HG02981 (cell line): Measurements from ENCODE around the gene FOXL1.

Experiments
- ATAC-seq: cut with Tn5 transposase; IDR thresholded peaks from one replicate; pipeline ENCODE4 v1.9.1; 2021; ENCODE audit warnings: mild to moderate bottlenecking, moderate library complexity; ENCODE audit not compliant: unreplicated experiment

Gene FOXL1

DNA sequence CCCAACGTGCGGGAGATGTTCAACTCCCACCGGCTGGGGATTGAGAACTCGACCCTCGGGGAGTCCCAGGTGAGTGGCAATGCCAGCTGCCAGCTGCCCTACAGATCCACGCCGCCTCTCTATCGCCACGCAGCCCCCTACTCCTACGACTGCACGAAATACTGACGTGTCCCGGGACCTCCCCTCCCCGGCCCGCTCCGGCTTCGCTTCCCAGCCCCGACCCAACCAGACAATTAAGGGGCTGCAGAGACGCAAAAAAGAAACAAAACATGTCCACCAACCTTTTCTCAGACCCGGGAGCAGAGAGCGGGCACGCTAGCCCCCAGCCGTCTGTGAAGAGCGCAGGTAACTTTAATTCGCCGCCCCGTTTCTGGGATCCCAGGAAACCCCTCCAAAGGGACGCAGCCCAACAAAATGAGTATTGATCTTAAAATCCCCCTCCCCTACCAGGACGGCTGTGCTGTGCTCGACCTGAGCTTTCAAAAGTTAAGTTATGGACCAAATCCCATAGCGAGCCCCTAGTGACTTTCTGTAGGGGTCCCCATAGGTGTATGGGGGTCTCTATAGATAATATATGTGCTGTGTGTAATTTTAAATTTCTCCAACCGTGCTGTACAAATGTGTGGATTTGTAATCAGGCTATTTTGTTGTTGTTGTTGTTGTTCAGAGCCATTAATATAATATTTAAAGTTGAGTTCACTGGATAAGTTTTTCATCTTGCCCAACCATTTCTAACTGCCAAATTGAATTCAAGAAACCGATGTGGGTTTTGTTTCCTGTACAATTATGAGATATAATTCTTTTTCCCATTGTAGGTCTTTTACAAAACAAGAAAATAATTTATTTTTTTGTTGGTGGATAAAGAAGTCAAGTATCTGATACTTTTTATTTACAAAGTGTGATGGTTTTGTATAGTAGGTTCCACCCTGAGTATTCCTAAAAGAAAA, 9.4 kb upstream of the FOXL1 start:
- no peak for ATAC-seq

DNA sequence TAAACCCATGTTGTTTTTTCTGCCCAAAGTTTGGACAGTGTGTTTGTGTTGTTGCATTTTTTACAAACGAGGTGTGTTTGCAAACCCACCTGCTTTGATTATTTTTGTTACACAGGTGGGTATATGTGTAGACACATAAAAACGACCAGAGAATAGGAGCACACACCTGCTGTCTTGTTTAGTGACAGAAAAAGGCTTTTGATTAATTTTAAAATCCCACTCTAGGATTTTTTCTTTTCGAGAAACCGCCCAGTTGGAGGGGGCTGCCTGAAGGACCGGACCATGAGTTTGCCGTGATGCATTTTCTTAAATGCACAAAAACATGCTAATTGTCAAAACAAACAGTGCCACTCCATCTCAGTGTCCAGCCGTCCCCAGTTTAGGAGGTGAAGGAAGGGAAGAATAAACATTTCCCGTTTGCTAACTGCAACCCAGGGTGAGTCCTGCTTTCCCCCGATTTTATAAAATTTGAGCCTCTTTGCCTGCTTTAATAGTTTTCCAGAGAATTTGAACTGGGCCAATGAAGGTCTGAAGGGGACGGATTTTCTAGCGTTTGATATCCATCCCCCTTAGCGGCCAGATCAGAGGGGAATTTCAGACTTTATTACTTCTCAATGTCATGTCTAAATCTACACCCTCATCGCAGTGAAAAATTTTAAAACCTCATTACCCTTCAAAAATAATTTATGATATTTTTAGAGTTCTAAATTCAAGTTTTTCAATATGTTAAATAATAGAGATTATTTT, 8.5 kb upstream of the FOXL1 start:
- ATAC-seq, result no peak

DNA sequence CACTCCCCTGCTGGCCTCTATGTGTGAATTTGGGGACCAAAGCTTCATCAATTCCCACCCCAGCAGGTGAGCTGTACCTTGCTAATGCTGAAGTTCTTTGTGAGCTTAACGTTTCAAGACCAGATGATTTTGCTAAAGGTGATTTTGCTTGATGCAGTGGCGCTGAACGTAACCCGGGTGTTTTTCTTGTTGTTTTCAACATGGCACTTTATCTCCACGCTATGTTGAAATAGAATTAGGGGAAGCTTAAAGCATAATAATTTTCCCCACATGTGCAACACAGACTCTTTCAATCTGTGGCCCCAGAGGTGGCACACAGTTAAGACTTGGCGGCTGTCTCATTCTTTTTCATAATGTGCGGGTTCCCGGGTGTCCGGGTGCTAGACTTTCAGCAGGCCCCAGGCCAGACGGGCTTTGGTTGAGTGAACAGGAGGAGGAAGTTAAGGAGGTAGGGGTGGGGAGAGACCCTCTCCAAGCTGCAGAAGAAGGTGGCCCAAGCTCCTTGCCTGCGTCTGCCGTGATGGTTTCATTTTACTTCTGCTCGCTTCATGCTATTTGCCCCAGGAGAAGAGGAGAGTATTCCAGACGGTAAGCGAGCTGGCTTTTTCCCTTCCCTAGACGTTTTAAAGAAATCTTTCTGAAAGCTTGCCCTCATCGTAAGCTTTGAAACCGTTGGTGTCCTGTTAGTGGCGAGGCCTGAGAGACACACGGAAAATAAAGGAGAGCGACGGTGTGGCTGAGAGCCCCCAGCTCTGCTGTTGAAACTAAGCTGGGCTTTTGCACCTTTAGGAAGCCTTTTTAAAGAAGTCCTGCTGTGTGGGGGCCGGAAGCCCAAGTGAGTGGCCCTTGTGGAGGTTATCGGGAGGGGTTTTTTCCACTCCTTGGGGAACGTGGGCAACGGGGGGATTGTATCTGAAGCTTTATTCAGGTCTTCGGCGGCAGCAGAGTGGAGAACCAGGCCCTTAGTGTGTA, 7.5 kb upstream of the FOXL1 start:
- no peak for ATAC-seq

DNA sequence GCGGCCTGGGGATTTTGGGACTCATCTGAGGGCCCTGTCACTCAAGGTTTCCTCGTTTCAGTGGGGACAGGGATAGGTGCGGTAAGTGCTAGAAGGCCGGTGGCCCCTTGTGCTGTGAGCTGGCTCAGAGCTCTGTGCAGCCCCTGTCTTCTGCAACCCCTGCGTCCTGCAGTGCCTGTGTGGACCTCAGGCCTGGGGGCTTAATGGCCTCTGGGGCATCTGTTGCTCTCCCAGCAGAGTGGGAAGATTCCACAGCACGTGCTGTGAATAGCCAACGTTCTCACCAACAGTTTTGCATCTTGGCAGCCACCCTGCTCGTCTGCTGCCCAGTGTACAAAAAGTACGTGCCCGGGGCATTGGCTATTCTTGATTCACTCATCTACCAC, 6.8 kb upstream of the FOXL1 start:
- no peak for ATAC-seq

DNA sequence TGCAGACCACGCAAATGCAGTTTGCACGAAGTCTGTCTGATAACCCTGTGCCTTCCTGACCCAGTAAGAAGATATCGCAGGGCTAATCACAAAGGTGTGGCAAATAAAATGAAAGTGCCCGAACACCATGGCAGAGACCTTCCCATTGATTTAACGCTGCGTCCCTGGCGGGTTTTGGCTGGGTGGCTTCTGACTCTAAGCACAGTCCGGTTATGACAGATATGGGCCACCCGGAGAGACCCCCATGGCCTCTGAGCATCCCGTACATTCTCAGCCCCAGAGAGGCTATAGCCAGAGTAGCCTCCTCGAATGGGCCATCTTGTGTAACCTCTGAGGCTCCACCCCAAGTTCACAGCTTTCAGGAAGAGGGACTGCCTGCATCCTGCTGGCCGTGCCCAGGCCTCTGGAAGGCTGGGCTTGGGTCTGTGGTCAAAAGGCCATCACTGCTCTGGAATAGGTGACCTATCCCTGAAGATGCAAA, 6.3 kb upstream of the FOXL1 start:
- no peak for ATAC-seq

DNA sequence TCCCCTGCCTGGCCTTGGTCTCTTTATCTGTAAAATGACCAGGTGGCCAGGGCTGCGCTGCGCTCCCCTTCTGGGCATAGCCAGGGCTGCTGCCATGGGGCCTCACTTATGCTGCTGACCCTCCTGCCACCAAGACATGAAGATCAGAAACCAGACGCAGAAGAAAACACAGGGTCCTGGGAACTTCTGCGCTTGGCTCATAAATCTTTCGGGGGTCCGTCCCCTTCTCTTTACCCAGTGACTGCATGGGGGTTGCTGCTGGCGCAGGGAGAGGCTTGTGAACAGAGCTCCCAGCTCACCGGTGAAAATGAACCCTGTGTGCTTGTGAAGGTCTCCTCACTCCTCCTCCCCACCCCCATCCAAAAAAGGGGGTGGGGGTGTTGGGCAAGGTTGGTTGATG, 5.7 kb upstream of the FOXL1 start:
- ATAC-seq, result no peak

DNA sequence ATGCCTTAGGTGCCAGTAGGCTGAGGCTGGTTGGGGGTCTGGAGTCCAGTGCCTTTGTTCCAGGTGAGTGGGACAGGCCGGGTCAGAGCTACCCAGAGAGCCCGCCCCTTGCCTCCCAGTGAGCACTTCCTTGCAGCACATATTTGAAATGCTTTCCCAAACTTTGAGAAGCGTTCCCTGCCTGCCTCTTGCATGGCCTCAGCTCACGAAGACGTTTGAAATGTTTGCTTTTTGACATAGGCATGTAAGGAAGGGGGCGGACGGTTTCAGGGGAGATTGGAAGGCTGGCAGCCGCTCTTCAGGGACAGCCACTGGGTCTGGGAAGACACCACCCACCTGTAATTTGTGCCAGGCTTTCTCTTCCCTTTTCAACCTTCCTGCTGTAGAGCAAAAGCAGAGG, 5.1 kb upstream of the FOXL1 start:
- ATAC-seq, result no peak

DNA sequence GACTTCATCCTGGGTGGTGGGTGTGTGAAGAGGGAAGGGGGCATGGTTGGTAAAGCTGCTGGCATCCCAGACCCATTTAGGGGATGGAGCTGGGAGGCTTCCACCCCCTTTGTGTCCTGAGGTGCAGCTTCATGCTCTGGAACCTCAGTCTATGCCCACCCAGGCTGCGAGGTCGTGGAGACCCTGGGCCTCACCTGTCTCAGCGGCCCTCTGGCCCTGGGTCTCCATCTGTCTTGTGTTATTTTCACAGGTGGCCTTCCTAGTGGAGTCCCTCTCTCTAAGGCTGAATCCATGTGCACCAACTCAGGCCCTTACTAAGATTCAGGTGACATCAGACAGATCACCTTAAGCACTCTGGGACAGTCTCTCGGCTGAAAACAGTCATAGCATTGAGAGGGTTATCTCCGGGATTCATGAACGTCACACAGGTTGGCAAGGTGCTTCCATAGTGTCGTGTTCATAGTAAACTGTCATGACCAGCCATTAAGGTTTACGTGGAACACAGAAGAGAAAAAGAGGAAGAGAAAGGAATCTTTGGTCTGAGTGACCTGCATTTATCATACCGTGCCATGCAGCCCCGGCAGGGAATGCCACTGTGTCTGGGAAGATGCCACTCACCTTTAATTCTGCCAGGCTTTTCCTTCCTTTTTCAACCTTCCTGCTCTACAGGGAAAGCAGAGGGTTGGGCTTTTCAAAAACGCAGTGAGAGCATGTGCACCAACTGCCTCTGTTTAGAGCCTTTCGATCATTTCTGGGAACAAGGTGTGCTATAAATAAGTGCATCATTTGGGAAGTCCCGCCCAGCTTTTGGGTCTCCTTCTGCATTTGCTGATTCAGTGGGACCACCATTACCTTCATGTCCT, 4.5 kb upstream of the FOXL1 start:
- ATAC-seq, result no peak

DNA sequence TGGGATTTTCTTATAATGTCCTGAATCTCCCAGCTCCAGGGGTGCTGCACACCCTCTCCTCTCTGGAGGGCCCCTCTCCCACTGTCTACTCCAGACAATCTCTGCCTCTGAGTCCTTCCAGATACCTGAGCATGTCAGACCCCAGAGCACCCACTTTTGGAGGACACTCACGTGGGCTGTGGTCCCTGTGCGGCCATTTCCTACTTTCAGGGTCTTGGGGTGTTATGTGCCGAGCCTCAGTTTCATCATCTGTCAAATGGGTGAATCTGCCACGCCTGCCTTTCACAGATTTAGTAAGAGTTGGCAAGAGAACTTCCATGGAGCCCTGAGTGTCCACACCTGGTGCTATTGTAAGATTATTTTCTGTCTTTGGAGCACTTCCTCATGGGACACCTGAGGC, 3.7 kb upstream of the FOXL1 start:
- no peak for ATAC-seq

DNA sequence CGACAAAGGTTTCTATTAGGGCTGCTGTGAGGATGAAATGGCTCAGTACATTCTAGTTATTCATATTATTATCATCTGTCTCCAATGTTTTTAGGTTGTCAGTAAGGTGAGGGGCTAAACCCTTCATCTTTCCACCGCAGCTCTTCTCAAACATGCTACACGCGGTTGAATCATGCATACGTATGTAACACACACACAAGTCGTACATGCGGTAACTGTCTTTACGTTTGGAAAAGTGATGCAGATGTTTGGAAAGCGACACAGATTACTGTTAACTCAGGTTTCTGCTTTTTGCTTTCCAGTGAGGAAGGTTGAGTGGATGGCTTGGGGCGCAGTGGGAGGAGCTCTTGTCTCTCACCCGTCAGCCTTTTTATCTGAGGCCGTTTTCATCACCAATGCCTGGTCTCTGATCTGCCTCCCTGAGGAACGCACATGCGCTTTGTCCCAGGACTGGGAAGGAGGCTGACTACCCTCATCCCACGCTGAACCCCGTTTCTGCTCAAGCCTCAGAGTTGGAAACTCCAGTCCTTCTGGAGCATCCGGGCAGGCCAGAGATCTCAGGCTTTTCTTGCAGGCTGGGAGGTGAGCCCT, 3.2 kb upstream of the FOXL1 start:
- ATAC-seq, result no peak

DNA sequence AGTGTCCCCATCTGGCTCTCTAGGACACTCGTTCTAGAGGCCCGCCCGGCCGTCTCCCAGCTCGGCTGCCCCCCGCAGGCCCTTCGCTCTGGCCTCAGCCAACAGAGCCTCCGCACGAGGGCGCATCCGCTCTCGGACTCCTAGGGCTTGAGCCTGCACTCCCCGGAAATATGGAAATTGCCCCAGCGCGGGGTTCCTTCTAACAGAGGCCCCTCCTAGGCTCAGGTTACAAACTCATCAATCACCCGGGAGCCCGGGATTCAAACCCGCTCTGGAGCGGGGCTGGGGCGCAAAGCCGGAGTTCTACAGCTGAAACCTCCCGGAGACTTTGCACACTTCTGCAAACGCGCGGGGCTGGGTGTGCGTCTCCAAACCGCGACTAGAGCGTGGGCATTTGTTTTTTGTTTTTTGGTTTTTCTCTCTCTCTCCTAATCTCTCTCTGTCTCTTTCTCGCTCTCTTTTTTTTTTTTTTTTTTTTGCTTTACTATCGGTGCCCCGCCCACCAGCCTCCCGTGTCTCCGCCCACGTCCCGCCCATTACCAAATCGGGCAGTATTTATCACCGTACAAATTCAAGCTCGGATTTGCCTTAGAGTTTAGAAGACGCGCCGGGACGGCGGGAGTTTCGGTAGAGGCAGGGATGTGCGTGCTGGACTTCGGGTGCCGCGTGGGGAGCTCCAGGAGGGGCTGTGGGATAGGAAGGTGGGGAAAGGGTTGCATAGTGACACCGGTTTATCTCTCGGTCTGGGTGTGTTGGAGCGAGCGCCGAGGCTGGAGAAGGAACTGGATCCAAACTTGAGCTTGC, 2.4 kb upstream of the FOXL1 start:
- no peak for ATAC-seq

DNA sequence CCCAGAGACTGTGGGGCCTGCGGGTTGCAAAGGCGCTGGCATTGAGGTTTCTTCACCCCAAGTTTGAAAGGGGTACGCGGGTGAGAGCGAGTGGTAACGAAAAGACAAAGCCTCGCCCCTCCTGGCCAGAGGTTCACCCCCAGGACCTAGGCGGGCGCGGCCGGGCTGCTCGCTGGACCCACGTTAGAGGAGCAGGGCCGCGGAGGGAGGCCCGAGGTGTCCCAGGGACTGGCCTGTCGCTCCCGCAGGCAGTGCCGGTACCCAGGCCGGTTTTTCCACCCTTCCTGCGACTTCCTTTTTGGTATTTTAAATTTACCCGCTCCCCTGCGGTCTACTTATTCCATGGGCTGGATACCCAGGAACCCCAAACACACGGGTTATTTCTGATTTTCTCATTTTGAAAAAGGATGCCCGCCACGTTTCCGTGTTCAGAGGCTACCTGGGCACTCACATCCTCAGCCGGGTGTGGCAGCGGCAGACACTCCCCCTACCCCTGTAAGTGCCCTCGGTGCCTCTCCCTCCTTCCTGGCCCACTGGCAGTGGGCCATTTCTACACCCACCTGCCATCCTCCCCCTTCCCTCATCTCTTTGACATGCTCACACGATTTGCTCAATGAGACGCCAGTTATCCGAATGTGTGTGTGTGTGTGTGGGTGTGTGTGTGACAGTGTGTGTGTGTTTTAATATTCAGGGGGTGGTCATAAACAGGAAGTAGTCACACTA, 1.6 kb upstream of the FOXL1 start:
- no peak for ATAC-seq

DNA sequence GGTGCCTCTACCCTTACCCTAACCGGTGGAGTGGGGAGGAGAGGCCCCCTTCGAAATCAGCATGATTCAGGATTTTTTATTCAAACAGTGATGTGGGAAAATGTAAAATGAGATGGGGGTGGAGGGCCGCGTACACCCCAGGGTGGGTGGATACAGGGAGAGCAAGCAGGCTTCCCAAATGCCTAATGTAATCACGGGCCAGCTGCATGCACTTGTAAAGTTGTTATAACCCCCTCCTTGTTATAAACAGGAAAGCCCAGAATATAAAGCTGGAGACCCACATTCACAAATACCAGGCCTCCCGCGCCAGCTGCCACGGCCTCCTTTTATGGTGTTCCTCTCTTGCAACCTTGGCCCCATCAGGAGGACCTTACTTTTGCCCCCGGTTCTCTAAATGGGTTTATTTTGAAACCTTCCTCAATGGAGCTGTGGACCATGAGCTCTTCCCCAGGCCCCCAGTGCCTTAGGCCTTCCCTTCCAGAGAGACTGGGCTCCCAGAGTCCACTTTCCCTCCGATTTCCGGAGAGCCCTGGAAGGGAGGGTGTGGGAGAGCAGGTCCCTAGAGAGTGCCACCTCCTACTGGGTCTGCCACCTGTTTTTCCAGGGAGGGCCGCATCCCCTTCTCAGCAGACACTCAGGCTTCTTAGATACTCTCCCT, 906 bp upstream of the FOXL1 start:
- no peak for ATAC-seq

DNA sequence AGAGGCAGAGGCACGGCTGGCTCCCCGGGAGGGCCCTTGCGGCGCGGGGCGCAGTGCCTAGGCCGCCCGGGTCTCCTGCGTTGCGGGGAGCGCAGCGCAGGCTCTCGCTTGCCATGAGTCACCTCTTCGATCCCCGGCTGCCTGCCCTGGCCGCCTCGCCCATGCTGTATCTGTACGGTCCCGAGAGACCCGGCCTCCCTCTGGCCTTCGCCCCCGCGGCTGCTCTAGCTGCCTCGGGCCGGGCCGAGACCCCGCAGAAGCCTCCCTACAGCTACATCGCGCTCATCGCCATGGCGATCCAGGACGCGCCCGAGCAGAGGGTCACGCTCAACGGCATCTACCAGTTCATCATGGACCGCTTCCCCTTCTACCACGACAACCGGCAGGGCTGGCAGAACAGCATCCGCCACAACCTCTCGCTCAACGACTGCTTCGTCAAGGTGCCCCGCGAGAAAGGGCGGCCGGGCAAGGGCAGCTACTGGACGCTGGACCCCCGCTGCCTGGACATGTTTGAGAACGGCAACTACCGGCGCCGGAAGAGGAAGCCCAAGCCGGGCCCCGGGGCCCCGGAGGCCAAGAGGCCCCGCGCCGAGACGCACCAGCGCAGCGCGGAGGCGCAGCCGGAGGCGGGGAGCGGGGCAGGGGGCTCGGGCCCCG, 390 bp downstream of the FOXL1 start:
- ATAC-seq, result no peak

DNA sequence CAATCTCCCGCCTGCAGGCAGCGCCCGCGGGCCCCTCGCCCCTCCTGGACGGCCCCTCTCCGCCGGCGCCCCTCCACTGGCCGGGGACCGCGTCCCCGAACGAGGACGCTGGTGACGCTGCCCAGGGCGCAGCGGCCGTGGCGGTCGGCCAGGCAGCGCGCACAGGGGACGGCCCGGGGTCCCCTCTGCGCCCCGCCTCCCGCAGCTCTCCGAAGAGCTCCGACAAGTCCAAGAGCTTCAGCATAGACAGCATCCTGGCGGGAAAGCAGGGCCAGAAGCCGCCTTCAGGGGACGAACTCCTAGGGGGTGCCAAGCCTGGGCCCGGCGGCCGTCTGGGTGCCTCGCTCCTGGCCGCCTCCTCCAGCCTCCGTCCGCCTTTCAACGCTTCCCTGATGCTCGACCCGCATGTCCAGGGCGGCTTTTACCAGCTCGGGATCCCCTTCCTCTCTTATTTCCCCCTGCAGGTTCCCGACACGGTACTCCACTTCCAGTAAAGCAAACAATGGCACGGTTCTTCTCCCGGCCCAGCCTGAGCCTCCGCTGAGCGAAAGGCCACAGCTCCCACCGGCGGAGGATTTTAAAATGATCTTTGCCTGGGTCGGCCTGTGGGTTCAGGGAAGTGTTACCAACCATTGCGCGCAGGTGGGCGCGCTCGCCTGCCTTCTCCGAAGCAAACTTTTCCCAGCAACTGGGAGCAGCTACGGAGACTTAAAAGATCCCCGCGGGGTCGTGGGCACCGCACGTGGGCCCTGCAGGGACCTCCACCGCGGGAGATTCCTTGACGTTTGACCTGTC, 1.1 kb downstream of the FOXL1 start:
- no peak for ATAC-seq

DNA sequence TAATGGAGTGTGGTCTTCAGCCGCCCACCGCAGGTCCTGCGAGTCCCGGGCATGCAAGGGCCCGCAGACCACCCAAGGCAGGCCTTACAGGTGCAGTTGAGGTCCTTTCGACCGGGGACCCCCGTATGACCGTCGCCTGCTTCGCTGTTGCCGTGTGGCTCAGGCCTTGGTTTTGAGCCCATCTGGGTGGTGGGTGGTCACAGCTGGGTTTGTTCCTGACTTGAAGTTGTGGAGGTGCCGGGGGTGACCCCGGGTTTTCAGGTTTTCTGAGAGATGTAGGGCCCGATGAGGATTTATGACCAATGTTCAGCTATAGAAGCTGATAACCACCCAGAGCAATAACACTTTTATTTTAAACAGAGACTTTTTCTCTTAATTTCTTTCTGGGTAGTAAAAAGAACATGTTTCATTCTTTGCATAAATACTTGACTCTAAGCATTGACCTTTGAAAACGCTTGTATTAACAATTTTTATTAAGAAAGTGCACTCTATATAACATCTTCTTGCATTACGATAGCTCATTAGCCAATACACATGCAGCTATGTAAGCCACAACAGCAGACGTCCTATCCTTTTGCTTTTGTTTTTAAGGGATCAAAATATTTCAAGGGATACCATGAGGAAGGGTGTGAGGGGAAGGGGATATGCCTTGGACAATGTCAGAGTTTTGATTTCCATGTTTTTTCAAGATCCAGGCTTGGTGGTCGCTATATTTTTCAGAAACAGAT, 1.9 kb downstream of the FOXL1 start:
- ATAC-seq, result no peak
